ENCODE results near the gene BPIFB1.

Gene BPIFB1

GRCh38 chr20:33310327-33310899 is 27.4 kb downstream of the BPIFB1 start:
- Histone ChIP-seq H3K4me1 (ENCODE audit: control insufficient read depth, insufficient read depth, low read length) (no peaks in the 10 kb centered on the region), H3K36me3 (ENCODE audit: control insufficient read depth in 2 of 2, insufficient read depth in 2 of 2, low read length in 2 of 2) (no peaks in the 10 kb centered on the region), H3K9ac (ENCODE audit: low read length in 2 of 2) (no peak overlapping the region), H3K4me3 (ENCODE audit: low read length in 2 of 2) (no peak overlapping the region), H3K27me3 (ENCODE audit: control insufficient read depth in 1 of 2, insufficient read depth in 2 of 2, low read length in 2 of 2) (peaks cover 0 to 2% of the 10 kb centered on the region in 2 donors), H3K27ac (ENCODE audit: low read length) (no peak overlapping the region), H3K9me3 (ENCODE audit: control insufficient read depth in 2 of 2, low read length in 2 of 2) (no peaks in the 10 kb centered on the region)

GRCh38 chr20:33311011-33311410 is 28.0 kb downstream of the BPIFB1 start:
- H3K36me3 ChIP-seq (ENCODE audit: control insufficient read depth in 2 of 2, insufficient read depth in 2 of 2, low read length in 2 of 2): no peaks in the 10 kb centered on the region
- no peak overlapping the region for H3K27ac ChIP-seq (ENCODE audit: low read length)
- H3K4me3 ChIP-seq (ENCODE audit: low read length in 2 of 2): no peak overlapping the region
- H3K4me1 ChIP-seq (ENCODE audit: control insufficient read depth, insufficient read depth, low read length): no peaks in the 10 kb centered on the region
- no peaks in the 10 kb centered on the region for H3K9me3 ChIP-seq (ENCODE audit: control insufficient read depth in 2 of 2, low read length in 2 of 2)
- H3K27me3 ChIP-seq (ENCODE audit: control insufficient read depth in 1 of 2, insufficient read depth in 2 of 2, low read length in 2 of 2): peaks cover 0 to 2% of the 10 kb centered on the region in 2 donors
- H3K9ac ChIP-seq (ENCODE audit: low read length in 2 of 2): no peak overlapping the region

- Histone ChIP-seq H3K4me1 (ENCODE audit: control insufficient read depth, insufficient read depth, low read length) (no peaks in the 10 kb centered on the region), H3K9me3 (ENCODE audit: control insufficient read depth in 2 of 2, low read length in 2 of 2) (no peaks in the 10 kb centered on the region), H3K27ac (ENCODE audit: low read length) (no peak overlapping the region), H3K27me3 (ENCODE audit: control insufficient read depth in 1 of 2, insufficient read depth in 2 of 2, low read length in 2 of 2) (peaks cover 0 to 4% of the 10 kb centered on the region in 2 donors), H3K36me3 (ENCODE audit: control insufficient read depth in 2 of 2, insufficient read depth in 2 of 2, low read length in 2 of 2) (no peaks in the 10 kb centered on the region), H3K9ac (ENCODE audit: low read length in 2 of 2) (no peak overlapping the region), H3K4me3 (ENCODE audit: low read length in 2 of 2) (no peak overlapping the region)
Measured at GRCh38 chr20:33311996-33312395, 29.0 kb downstream of the BPIFB1 start.

GRCh38 chr20:33312583-33312982 is 29.6 kb downstream of the BPIFB1 start:
- Histone ChIP-seq H3K4me3 (ENCODE audit: low read length in 2 of 2) (no peak overlapping the region), H3K36me3 (ENCODE audit: control insufficient read depth in 2 of 2, insufficient read depth in 2 of 2, low read length in 2 of 2) (no peaks in the 10 kb centered on the region), H3K27me3 (ENCODE audit: control insufficient read depth in 1 of 2, insufficient read depth in 2 of 2, low read length in 2 of 2) (peaks cover 0 to 7% of the 10 kb centered on the region in 2 donors), H3K9me3 (ENCODE audit: control insufficient read depth in 2 of 2, low read length in 2 of 2) (no peaks in the 10 kb centered on the region), H3K27ac (ENCODE audit: low read length) (no peak overlapping the region), H3K4me1 (ENCODE audit: control insufficient read depth, insufficient read depth, low read length) (no peaks in the 10 kb centered on the region), H3K9ac (ENCODE audit: low read length in 2 of 2) (no peak overlapping the region)

- Histone ChIP-seq H3K36me3 (ENCODE audit: control insufficient read depth in 2 of 2, insufficient read depth in 2 of 2, low read length in 2 of 2) (no peaks in the 10 kb centered on the region), H3K9ac (ENCODE audit: low read length in 2 of 2) (no peak overlapping the region), H3K27me3 (ENCODE audit: control insufficient read depth in 1 of 2, insufficient read depth in 2 of 2, low read length in 2 of 2) (peaks cover 0 to 10% of the 10 kb centered on the region in 2 donors), H3K4me1 (ENCODE audit: control insufficient read depth, insufficient read depth, low read length) (no peaks in the 10 kb centered on the region), H3K9me3 (ENCODE audit: control insufficient read depth in 2 of 2, low read length in 2 of 2) (no peaks in the 10 kb centered on the region), H3K27ac (ENCODE audit: low read length) (no peak overlapping the region), H3K4me3 (ENCODE audit: low read length in 2 of 2) (no peak overlapping the region)
Measured at GRCh38 chr20:33313686-33314314, 30.8 kb downstream of the BPIFB1 start.

GRCh38 chr20:33316343-33316742 is 33.3 kb downstream of the BPIFB1 start:
- Histone ChIP-seq H3K4me3 (ENCODE audit: low read length in 2 of 2) (no peak overlapping the region), H3K9me3 (ENCODE audit: control insufficient read depth in 2 of 2, low read length in 2 of 2) (no peaks in the 10 kb centered on the region), H3K9ac (ENCODE audit: low read length in 2 of 2) (no peak overlapping the region), H3K27ac (ENCODE audit: low read length) (no peak overlapping the region), H3K4me1 (ENCODE audit: control insufficient read depth, insufficient read depth, low read length) (no peaks in the 10 kb centered on the region), H3K27me3 (ENCODE audit: control insufficient read depth in 1 of 2, insufficient read depth in 2 of 2, low read length in 2 of 2) (peaks cover under 1 to 12% of the 10 kb centered on the region in 2 donors), H3K36me3 (ENCODE audit: control insufficient read depth in 2 of 2, insufficient read depth in 2 of 2, low read length in 2 of 2) (no peaks in the 10 kb centered on the region)

GRCh38 chr20:33316958-33317357 is 33.9 kb downstream of the BPIFB1 start:
- Histone ChIP-seq H3K9me3 (ENCODE audit: control insufficient read depth in 2 of 2, low read length in 2 of 2) (no peaks in the 10 kb centered on the region), H3K9ac (ENCODE audit: low read length in 2 of 2) (no peak overlapping the region), H3K4me3 (ENCODE audit: low read length in 2 of 2) (no peak overlapping the region), H3K36me3 (ENCODE audit: control insufficient read depth in 2 of 2, insufficient read depth in 2 of 2, low read length in 2 of 2) (no peaks in the 10 kb centered on the region), H3K27me3 (ENCODE audit: control insufficient read depth in 1 of 2, insufficient read depth in 2 of 2, low read length in 2 of 2) (peaks cover 2 to 14% of the 10 kb centered on the region in 2 donors), H3K4me1 (ENCODE audit: control insufficient read depth, insufficient read depth, low read length) (no peaks in the 10 kb centered on the region), H3K27ac (ENCODE audit: low read length) (no peak overlapping the region)

GRCh38 chr20:33317424-33318095 is 34.5 kb downstream of the BPIFB1 start:
- H3K27me3 ChIP-seq (ENCODE audit: control insufficient read depth in 1 of 2, insufficient read depth in 2 of 2, low read length in 2 of 2): peaks cover 2 to 19% of the 10 kb centered on the region in 2 donors
- H3K4me3 ChIP-seq (ENCODE audit: low read length in 2 of 2): no peak overlapping the region
- no peak overlapping the region for H3K27ac ChIP-seq (ENCODE audit: low read length)
- H3K4me1 ChIP-seq (ENCODE audit: control insufficient read depth, insufficient read depth, low read length): no peaks in the 10 kb centered on the region
- no peak overlapping the region for H3K9ac ChIP-seq (ENCODE audit: low read length in 2 of 2)
- H3K9me3 ChIP-seq (ENCODE audit: control insufficient read depth in 2 of 2, low read length in 2 of 2): no peaks in the 10 kb centered on the region
- no peaks in the 10 kb centered on the region for H3K36me3 ChIP-seq (ENCODE audit: control insufficient read depth in 2 of 2, insufficient read depth in 2 of 2, low read length in 2 of 2)

- Histone ChIP-seq H3K9me3 (ENCODE audit: control insufficient read depth in 2 of 2, low read length in 2 of 2) (no peaks in the 10 kb centered on the region), H3K4me1 (ENCODE audit: control insufficient read depth, insufficient read depth, low read length) (no peaks in the 10 kb centered on the region), H3K9ac (ENCODE audit: low read length in 2 of 2) (no peak overlapping the region), H3K27me3 (ENCODE audit: control insufficient read depth in 1 of 2, insufficient read depth in 2 of 2, low read length in 2 of 2) (peaks cover 2 to 20% of the 10 kb centered on the region in 2 donors), H3K36me3 (ENCODE audit: control insufficient read depth in 2 of 2, insufficient read depth in 2 of 2, low read length in 2 of 2) (no peaks in the 10 kb centered on the region), H3K4me3 (ENCODE audit: low read length in 2 of 2) (no peak overlapping the region), H3K27ac (ENCODE audit: low read length) (no peak overlapping the region)
Measured at GRCh38 chr20:33318096-33318429, 35.0 kb downstream of the BPIFB1 start.

GRCh38 chr20:33320006-33320405 is 37.0 kb downstream of the BPIFB1 start:
- H3K4me1 ChIP-seq (ENCODE audit: control insufficient read depth, insufficient read depth, low read length): no peaks in the 10 kb centered on the region
- H3K27ac ChIP-seq (ENCODE audit: low read length): no peak overlapping the region
- H3K27me3 ChIP-seq (ENCODE audit: control insufficient read depth in 1 of 2, insufficient read depth in 2 of 2, low read length in 2 of 2): peaks cover 2 to 29% of the 10 kb centered on the region in 2 donors
- H3K9ac ChIP-seq (ENCODE audit: low read length in 2 of 2): no peak overlapping the region
- no peaks in the 10 kb centered on the region for H3K36me3 ChIP-seq (ENCODE audit: control insufficient read depth in 2 of 2, insufficient read depth in 2 of 2, low read length in 2 of 2)
- H3K9me3 ChIP-seq (ENCODE audit: control insufficient read depth in 2 of 2, low read length in 2 of 2): no peaks in the 10 kb centered on the region
- no peak overlapping the region for H3K4me3 ChIP-seq (ENCODE audit: low read length in 2 of 2)

- Histone ChIP-seq H3K27me3 (ENCODE audit: control insufficient read depth in 1 of 2, insufficient read depth in 2 of 2, low read length in 2 of 2) (peaks cover 2 to 30% of the 10 kb centered on the region in 2 donors), H3K36me3 (ENCODE audit: control insufficient read depth in 2 of 2, insufficient read depth in 2 of 2, low read length in 2 of 2) (no peaks in the 10 kb centered on the region), H3K9ac (ENCODE audit: low read length in 2 of 2) (no peak overlapping the region), H3K4me1 (ENCODE audit: control insufficient read depth, insufficient read depth, low read length) (no peaks in the 10 kb centered on the region), H3K4me3 (ENCODE audit: low read length in 2 of 2) (no peak overlapping the region), H3K27ac (ENCODE audit: low read length) (no peak overlapping the region), H3K9me3 (ENCODE audit: control insufficient read depth in 2 of 2, low read length in 2 of 2) (no peaks in the 10 kb centered on the region)
Measured at GRCh38 chr20:33322456-33322855, 39.4 kb downstream of the BPIFB1 start.

All from stomach smooth muscle (tissue), 2 donors.